GM19239 (cell line): Measurements from ENCODE around the gene DOCK4.

Experiments used
- DNase-seq: peaks from one replicate; pipeline ENCODE4 v3.0.0; 2011; ENCODE audit warnings: low spot score; ENCODE audit not compliant: insufficient read length
- FAIRE-seq: peaks from 2 replicates; lab custom pipeline; 2011; peaks lifted over from hg19 to GRCh38; lab: Jason Lieb, UNC

DOCK4 gene

DNA sequence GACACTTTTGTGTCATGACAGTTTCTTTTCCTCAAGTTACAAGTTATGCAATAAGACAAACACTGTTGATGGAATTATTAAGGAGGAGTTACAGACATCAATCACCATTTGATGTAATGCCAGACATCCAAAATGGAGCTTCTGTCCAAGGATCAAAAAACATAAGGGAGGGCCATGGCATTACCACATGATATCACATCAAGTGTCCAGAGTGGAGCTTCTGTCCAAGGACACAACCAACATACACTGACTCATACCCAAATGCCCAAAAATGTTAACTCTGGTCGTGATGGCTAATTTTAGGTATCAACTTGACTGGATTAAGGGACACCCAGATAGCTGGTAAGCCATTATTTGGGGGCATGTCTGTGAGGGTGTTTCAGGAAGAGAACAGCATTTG lies 140.4 kb downstream of the DOCK4 start:
- DNase-seq (no peak), FAIRE-seq (no peak)

DNA sequence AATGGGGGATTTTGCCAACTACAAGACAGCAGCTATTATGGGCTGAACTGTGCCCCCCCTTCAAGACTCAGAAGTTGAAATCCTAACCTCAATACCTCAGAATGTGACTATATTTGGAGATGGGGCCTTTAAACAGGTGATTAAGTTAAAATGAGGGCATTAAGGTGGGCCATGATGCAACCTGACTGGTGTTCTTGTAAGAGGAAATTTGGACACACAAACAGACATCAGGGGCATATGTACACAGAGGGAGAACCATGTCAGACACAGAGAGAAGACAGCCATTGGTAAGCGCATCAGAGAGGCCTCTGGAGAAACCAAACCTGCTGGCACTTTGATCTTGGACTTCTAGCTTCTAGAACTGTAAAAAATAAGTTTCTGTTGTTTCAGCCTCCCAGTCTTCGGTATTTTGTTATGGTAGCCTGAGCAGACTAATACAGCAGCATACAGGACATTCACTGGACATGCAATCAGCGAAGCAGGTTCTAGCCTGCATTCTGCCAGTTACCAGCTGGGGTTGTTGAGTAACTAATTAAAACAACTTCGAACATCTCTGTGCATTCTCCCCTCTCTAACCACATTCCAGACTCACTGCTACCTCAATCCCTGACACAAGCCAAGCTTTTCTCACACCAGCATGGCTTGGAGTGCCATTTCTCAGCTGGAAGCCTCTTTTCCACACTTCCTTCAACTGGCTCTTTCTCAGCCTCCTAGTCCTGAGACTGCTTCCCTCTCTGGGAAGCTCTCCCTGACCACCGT lies 141.4 kb downstream of the DOCK4 start:
- FAIRE-seq (no peak), DNase-seq (no peak)

DNA sequence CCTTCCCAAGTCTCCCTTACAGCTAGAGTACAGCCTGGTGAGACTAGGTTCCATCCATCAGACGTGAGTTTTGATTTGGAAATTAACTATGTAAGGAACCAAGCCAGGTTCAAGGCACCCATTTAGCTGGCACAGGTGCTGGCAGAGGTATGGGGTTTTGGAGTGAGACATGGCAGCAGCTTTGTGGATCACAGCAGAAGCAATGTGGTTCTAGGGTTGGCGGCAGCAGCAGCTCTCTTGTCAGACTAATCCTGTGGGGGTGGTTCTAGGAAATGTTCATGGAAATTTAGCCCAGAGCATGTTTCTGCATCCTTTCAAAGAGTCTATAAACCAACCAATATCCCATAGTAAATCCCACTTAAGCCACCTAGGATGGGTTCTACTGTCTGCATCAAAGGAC lies 142.2 kb downstream of the DOCK4 start:
- FAIRE-seq (no peak), DNase-seq (no peak)

DNA sequence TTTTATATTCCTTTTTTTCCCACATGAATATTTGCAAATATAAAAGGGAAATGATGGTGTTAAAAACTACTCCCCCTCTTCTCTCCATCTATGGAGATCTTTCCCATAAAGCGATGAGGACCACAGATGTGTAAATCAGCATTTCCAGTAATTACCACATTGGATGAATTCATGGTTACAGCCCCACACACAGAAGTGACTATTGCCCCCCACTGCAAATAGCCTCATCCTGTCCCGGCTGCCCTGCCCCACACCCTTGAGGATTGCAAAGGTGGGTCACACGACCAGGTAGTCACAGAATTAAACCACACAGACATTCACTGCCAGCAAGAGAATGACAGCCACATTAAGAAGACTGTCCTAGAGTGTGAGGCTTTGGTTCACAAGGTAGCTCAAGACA lies 145.1 kb downstream of the DOCK4 start:
- FAIRE-seq (no peak), DNase-seq (no peak)

DNA sequence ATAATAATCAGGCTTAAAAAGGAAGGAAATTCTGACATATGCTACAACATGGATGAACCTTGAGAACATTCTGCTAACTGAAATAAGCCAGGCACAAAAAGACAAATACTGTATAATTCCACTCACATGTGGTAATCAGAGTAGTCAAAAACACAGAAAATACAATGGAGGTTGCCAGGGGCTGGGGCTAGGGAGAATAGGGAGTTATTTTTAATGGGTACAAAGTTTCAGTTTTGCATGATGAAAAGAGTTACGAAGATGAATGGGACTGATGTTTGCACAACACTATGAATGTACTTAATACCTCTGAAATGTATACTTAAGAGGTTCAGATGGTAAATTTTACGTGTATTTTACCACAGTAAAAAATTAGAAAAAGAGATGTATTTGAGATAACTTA lies 145.6 kb downstream of the DOCK4 start:
- DNase-seq (no peak), FAIRE-seq (no peak)

DNA sequence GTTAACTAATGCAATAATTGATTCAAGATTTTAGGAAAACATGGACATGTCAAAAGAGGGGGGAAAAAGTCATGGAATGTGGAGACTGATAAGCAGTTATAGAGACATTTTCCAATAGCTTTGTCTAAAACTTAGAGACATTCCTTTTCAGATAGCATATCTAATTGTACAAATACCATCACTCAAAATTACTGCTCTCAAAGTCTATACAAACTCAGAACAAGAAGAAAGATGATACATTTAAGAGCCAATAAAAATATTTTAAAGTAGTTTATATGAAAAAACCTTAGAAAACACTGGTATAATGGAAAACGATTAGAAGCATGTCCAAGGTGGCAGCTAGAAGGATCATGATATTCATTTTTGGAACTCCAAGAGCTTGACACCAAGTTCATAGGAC lies 146.5 kb downstream of the DOCK4 start:
- DNase-seq (no peak), FAIRE-seq (no peak)

DNA sequence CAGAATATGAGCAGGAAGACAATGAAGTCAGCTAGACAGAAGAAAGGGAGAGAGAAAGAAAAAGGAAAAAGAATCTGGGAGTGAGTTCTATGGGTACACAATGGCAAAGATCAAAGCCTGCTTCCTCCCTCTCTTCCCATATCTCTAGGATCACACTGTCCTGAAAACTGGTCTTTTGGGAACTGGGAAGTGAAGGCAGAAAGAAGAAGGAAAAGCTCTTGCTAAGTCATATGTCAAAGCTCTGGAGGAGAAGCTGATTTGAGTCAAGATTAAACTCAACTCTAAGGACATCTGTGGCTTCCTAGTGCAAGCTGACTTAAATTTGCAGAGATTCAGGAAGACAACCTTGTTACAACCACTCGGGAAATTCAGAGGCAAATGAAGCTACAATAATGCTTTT lies 147.5 kb downstream of the DOCK4 start:
- FAIRE-seq (no peak), DNase-seq (no peak)

DNA sequence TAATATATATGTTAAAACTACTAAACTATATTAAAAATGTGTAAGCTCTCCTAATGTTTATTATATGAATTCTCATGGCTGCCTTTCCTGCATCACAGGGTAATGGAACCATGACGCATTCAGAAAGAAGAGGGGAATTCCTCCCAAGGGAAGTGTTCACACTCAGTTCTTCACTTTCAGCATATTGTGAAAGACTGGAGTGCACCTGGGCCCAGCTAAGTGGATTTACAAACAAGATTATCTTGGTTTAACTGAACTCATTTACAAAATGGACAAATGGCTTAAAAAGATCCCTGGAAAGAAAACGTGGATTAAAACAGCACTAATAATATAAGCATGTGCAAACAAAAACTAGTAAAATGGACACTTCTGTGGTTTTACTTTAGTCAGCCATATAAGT lies 149.8 kb downstream of the DOCK4 start:
- DNase-seq (no peak), FAIRE-seq (no peak)

DNA sequence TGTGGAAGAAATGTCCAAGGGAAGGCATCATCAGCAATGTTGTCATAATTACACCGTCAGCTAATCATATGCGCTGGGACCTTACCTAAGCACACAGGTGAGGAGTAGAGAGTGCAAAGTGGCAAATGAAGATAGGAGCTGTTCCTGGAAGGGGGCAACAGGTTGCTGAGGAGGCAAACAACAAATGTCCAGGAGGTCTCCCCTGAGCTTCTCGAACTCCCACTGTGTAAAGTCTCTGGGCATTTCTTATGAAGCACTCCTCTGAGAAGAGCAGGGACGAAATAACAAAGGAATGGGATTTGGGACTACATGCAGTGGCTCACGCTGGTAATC lies 152.5 kb downstream of the DOCK4 start:
- no peak for FAIRE-seq
- DNase-seq = no peak

DNA sequence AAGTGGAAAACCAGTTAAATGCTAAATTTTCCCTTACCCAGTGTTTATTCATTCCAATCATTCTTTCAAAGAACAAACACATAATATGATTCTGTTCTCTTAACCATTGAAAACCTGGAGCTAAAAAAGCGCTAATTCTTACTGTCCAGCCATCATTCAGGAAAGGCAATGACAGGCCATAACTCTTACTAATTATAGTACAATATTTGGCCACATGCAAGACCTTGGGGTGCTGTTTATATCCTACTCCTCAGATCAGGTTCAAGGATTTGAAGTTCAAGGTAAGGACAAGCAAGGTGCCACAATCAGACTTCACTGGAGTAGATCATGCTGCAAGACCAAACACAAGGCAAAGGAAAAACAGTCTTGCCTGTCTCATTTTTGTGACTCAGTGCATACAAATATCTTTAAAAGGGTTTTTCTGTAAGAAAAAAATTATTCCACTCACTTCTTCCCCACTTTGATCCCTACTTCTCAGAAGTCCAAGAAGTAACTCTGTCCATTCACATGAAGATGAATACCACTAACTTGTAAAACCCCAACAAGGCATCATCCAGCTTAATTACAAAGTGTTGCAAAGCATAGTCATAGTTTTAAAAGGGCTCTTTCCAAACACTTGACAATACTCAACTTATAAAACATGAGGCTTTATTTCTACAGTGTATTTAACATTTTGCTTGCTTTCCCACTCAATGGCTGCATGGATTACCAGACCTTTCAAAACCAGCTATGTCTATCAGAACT lies 153.0 kb downstream of the DOCK4 start:
- DNase-seq (no peak), FAIRE-seq (no peak)

DNA sequence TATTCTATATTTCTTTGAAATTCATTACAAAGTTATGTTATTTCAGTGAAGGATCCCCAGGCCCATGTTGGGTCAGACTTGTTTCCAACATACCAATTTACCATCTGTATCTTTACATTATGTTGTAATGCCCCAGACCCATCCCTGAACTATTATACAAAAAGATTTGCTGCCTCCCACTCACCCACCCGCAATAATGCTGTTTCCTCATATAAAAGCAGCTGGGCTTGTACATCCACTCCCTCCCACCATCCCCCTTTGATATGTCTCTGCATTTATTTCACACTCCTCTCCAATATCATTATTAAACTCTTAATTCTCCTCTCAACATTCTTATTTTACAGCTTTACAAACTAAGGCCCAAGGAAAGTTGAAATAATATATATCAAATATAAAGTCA lies 153.7 kb downstream of the DOCK4 start:
- no peak for FAIRE-seq
- DNase-seq = no peak

DNA sequence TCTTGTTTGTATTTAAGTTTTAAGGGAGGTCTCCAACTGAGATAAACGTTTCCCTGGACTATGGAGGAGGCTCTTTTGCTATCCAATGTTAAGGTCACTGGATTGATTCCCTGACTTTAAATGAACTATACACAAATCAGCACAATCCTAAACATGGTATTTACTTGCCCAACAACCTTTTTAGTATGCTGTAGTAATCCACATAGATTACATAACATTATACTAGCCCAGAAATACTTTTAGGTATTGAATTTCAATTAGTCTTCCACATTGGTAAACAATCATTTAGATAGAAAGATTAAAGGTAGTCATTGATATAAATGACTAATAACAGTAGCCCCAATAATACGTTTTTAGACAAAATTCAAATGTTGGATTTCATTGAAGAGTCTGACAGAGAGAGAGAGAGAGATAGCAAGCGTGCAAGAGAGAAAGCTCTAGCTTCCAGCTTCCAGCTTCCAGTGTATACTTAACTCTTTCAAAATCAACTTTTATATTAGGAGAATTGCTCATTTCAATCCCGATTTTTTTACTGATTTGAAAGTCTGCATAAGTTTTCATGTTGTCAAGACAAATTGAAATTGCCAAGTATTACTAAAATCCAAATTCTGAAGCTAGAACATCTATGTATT lies 155.8 kb downstream of the DOCK4 start:
- FAIRE-seq = no peak
- no peak for DNase-seq

DNA sequence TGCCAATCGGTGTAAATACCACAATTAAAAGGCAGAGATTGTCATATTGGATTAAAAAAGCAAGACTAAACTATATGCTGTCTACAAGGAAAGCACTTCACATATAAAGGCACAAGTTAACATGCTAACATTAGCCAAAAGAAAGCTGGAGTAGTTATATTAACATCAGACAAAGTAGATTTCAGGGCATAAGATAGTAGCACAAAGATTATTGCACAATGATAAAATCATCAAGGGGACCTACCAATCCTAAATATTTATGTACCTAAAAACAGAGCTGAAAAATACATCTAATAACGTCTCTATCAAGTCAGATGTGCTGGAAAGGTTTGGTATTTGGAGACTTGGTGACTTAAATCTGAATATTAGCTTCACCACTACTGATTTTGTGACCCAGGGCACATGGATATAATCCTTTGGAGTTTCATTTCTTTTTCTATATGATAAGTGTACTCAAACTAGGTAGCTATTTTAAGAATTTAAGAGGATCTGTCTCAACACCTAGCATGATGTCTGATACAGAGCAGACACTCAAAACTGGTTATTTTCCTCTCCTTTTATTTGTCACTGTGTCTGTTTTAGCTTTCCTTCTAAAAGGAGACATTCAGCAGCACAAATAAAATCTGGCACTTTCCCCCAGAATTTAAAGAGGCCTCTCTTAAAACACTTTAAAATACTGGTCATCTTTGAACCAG lies 156.5 kb downstream of the DOCK4 start:
- FAIRE-seq (no peak), DNase-seq (no peak)

DNA sequence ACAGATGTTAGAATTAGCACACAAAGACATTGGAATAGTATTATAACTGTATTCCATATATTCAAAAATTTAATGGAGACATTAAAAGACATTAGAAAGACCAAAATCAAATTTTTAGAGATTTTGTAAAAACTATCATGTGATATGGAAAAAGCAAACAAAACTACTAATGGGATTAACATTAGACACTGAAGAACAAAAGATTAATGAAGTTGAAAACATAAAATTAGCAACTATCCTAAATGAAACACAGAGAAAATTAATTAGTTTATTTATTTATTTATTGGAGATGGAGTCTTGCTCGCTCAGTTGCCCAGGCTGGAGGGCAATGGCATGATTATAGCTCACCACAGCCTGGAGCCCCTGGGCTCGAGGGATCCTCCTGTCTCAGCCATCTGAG lies 158.8 kb downstream of the DOCK4 start:
- DNase-seq = no peak
- no peak for FAIRE-seq

DNA sequence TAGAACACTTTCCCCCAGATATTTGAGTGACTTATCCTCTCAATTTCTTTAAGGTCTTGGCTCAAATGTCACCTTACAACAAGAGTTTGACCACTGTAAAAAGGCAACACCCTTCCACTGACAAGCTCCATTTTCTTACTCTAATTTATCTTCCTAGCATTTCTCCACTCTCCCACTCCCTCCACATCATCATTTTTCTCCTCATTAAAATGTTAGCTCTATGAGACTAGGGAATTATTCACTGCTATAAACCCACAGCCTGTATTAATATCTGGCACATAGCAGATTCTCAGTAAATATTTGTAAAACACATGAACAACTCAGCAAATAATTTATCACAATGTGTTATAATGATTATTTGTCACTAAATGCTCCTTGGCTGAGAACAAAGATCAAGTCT lies 161.0 kb downstream of the DOCK4 start:
- FAIRE-seq = no peak

DNA sequence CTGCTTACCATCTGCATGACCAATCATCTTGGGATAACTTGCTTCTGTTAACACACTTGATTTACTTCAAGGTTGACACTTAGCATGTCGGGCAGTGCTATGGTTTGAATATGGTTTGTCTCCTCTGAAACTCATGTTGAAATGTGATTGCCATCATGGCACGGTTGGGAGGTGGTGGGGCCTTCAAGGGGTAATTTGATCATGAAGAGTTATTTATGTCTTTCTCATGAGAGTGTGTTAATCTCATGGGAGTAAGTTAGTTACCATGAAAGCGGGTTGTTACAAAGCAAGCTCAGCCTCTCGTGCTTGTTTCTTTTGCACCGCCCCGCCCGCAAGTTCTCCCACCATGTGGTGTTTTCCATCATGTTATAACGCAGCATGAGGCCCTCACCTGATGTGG lies 163.6 kb downstream of the DOCK4 start:
- no peak for FAIRE-seq
- no peak for DNase-seq

More for the DNA sequence above, 161.0 kb downstream of the DOCK4 start:
- DNase-seq = no peak

DNA sequence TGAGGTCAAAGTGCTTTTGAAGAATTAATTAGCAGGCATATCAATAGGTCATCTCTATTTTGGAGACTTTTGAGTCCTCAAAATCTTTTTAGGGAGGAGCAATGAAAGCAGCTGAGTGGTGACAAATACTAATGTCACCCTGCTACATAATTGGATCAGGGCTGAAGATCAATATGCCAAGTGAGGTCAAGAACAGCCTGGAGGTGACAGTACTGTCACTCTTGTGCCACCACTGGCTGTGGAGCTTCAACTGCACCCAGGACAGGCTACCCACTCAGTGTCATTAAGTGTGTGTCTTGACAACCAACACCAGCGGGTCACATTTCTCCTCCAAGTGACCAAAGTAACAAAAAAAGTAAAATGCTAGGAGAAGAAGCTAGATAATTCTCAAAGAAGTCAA lies 167.8 kb downstream of the DOCK4 start:
- no peak for DNase-seq
- FAIRE-seq = no peak

DNA sequence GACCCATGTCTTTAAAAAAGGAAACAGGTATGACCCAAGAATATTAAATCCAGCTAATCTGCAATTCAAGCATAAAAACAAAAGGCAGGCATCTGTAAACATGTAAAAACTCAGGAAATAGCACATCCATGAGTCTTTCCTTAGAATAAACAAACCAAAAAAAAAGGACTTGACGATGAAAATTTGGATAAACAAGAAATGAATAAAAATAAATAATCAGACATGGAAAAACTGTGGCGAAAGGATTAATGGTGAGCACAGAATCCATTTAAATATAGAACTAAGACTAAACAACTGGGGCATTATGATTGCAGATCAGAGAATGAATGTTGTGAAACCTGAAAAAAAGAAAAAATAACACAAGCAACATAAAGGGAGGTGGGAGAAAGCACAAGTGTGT lies 170.1 kb downstream of the DOCK4 start:
- FAIRE-seq (no peak), DNase-seq (no peak)

DNA sequence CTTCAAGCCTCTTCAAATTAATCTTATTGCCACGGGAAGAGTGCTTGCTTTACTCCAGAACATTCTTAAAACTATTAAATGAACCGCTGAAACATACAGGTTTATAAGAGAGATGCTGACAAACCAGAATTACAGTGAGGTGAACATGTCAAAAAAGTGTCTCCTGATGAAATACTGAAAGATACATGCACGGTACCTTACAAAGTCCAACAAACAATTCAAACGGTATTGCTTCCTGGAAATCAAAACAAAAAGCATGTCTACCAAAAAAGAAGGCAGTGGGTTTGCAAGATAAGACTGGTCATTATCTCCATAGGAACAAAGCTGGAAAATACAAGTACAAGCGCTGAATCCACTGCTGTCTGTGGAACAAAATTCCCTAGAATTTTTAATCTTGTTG lies 174.5 kb downstream of the DOCK4 start:
- FAIRE-seq (no peak), DNase-seq (no peak)

DNA sequence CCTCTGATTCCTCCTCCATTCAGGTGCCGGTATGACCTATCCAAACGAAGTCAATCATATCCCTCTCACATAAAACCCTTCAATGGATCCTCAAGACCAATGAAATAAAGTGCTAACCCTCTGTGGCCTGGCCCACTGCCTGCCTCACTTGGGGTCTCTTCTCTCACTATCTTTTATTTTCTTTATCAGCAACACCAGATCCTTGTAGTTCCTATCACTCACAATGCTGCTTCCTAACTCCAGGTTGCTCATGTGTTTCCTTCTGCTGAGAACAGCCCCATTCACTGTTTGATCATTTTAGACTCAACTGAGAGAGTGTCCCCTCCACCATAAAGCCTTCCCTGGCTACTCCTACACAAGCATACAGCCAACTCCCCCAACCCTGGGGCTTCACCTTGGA lies 180.6 kb downstream of the DOCK4 start:
- DNase-seq = no peak
- no peak for FAIRE-seq

DNA sequence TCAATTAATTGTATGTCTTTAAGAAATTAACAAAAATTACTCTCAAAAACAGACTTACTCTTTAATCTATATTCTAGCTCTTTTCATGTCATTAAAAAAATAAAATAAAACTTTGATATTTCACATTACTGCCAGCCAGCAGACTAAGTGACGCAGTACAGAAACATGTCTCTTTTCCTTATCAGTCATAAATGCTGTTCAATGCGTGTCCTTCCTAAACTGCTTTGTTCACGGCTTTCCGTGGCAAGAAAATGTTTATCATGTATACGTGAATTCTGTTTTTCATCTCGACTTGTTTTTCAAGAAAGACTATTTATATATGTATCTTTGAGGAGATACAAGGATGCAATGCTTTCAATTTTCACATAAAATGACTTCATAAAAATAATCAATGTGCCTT lies 182.4 kb downstream of the DOCK4 start:
- FAIRE-seq (no peak), DNase-seq (no peak)
